NCI-H128 (cell line): ENCODE results near the gene MED31.
"Not testable (repeated sequence)": the region's sequence is repeated elsewhere in the genome, so short reads cannot be mapped to it uniquely, and the experiment has no call there.

Source experiments
- DNase-seq: peaks from one replicate; lab custom pipeline; 2025; ENCODE audit not compliant: unreplicated experiment; lab: John Stamatoyannopoulos, UW

MED31 gene

GRCh38 chr17:6632530-6632929 lies 18.9 kb downstream of the MED31 start:
- DNase-seq: no peak

- no peak for DNase-seq
These were observed 21.0 kb downstream of the MED31 start for GRCh38 chr17:6630390-6630789.

DNA sequence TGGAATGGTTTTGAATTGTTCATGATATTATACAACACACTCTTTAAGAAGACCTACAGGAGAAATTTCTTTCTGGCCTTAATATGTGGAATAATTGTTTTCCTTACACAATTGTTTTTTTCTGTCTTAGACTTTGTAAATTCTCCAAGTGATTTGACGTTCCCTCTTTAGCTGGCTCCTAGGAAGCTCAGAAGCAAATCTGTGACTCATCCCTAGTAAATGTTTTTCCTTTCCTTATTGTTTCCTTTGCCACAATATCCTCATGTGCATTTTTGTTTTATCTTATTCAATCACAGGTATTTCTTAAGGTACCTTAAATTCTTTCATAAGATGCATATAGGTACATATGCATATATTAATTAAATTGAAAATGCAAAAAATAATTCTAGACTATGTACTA lies 24.4 kb downstream of the MED31 start:
- no peak for DNase-seq

GRCh38 chr17:6626616-6627015 lies 24.8 kb downstream of the MED31 start:
- DNase-seq: no peak

- no peak for DNase-seq
These were observed 27.5 kb downstream of the MED31 start for GRCh38 chr17:6623941-6624340.

DNA sequence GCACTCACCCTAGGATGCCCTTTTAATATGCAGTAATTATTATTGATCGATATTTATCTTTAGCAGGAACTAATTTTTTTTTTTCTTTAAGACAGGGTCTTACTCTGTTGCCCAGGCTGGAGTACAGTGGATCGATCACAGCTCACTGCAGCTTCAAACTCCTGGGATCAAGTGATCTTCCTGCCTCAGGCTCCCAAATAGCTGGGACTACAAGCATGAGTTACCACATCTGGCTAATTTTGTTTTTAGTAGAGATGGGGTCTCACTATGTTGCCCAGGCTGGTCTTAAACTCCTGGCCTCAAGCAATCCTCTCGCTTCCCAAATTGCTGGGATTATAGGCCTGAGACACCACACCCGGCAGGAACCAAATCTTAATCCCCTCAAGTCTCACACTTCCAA lies 40.2 kb downstream of the MED31 start:
- no peak for DNase-seq

DNA sequence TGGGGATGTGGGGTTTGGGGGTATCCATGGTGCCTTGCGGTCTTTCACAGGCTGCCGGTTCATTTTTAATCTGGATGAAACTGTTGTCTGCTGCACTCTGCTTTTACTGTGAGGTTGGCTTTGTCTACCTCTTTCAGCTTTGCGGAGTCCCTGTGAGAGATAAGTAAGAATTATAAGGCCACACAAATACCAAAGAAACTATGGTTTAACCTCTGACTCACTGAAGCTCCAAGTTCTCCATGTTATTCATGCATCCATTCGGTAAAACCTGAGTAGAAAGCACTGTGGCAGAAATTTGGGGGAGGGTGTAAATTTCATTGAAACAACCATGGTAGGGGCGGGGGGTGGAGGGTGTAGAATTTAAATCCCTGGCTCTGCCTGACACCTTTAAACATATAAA lies 41.4 kb downstream of the MED31 start:
- no peak for DNase-seq

- no peak for DNase-seq
These were observed 43.1 kb downstream of the MED31 start for GRCh38 chr17:6608321-6608720.

GRCh38 chr17:6605142-6605541 lies 46.3 kb downstream of the MED31 start:
- no peak for DNase-seq

DNA sequence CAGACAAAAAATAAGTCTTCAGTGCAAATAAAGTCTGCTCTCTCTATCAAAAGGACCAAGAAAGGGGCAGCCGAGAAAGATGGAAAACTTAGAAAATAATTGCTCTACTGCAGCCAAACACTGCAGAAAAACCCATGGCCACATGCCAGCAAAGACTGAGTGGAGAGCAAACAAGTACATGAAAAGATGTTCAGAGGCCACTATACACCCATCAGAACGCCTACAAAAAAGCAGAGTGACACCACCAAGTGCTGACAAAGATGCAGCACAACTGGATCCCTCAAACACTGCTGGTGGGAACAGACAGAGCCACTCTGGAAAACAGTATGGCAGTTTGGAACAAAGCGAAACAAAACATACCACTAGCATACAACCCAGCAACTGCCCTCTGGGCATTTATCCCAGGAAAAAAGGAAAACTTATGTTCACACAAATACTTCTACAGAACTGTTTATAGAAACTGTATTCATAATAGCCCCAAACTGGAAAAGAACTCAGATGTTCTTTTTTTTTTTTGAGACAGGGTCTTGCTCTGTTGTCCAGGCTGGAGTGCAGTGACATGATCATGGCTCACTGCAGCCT lies 47.6 kb downstream of the MED31 start:
- no peak for DNase-seq

DNA sequence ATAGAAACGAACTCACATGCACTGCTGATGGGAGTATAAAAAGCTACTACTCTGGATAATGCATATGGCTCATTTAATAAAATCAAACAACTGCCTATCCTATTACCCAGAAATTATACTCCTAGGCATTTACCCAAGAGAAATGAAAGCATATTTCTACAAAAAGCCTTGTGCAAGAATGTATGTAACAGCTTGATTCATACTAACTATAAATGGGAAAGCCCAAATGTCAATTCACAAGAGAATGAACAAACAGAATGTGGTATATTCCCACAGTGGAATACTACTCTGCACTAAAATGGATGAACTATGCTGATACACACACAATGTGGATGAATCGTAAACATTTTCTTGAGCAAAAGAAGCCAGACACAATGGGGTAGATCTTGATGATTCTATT lies 49.3 kb downstream of the MED31 start:
- no peak for DNase-seq

DNA sequence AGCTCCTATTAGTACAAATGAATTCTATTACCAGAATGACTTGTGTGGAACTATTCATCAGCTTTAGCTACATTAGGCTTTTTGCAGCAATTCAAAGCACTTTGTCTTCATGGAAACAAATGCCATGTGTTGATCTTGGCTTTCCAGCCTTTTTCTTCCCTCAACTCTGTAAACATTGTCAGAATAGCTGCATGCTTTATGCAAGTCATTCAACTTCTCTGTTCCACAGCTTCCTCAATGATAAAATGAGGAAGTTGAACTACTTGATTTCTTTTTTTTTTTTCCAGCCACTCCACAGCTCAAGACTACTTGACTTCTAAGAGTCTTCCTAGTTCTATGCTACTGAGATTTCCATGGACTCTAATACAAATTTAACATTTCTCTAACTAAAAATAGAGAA lies 52.0 kb downstream of the MED31 start:
- DNase-seq: no peak

- DNase-seq: no peak
These were observed 53.7 kb downstream of the MED31 start for GRCh38 chr17:6597727-6598126.

DNA sequence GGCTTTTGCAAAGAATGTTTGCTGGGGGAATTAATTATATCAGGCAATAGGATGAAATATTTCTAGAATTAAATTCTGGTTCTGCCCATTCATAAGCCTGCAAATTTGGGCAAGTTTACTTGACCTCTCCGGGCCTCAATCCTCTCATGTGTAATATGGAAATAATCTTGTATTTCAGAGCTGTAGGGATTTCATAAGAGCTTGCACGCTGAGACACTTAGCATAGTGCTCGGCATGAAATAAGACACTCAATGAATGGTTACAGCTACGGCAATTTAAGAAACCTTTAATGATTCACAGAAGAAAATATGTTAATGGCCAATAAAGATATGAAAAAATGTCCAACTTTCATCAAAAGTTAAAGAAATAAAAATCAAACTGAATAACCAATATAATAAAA lies 54.5 kb downstream of the MED31 start:
- DNase-seq: no peak

DNA sequence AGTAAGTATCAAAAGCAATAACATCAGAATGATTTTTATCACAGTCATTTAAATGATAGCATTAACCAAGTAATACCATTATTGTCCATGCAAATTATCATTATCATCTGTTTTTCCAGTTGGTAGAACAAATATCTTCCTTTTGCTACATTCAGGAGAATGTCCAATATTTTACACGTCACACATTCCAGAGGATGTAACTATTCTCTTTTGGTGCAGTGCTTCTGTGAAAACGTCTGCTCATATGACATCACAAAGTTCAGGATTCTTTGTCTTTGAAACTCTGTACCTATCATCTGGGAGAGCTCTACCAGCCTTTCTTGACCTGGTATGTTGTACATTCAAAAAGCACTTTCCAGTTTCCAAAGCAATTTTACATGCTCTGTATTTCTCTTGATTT lies 54.9 kb downstream of the MED31 start:
- DNase-seq: no peak

DNA sequence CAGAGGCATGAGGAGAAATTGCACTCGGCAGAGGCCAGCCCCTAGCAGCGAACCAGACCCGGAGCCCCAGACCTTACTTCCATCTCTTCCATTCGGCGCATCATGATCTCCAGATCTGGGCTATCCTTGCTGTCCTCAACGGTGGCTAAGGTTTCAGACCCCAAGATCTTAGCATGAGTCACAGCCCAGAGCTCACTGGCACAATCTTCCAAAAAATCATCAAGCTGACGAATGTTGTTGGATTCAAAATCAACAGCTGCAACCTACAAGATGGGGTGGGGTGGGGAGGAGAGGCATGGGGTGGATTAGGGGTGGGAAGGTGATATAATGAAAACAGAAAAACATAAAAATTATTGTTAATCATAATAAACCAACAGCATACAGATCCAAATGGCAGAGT lies 55.3 kb downstream of the MED31 start:
- DNase-seq: no peak

DNA sequence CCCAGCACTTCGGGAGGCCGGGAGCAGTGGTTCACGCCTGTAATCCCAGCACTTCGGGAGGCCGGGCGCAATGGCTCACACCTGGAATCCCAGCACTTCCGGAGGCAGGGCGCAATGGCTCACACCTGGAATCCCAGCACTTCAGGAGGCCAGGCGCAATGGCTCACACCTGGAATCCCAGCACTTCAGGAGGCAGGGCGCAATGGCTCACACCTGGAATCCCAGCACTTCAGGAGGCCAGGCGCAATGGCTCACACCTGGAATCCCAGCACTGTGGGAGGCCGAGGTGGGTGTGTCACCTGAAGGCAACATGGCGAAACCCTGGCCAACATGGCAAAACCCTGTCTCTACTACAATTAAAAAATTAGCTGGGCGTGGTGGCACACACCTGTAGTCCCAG lies 58.0 kb downstream of the MED31 start:
- DNase-seq: not testable (repeated sequence)
